ENCODE results near the gene SKIC2.

The SKIC2 gene

GRCh38 chr6:31945507-31946369 lies 13.2 kb upstream of the SKIC2 start, which contains the start of gene CFB:
TSS of gene CFB (plus strand) at chr6:31946095. CDS start at chr6:31946222, 127 bp downstream.
- peak; percentile 68 for DNase-seq (ENCODE audit: low read depth, low spot score)

- no peak for DNase-seq (ENCODE audit: low read depth, low spot score)
These were observed 12.5 kb upstream of the SKIC2 start for GRCh38 chr6:31946370-31946885.

DNA sequence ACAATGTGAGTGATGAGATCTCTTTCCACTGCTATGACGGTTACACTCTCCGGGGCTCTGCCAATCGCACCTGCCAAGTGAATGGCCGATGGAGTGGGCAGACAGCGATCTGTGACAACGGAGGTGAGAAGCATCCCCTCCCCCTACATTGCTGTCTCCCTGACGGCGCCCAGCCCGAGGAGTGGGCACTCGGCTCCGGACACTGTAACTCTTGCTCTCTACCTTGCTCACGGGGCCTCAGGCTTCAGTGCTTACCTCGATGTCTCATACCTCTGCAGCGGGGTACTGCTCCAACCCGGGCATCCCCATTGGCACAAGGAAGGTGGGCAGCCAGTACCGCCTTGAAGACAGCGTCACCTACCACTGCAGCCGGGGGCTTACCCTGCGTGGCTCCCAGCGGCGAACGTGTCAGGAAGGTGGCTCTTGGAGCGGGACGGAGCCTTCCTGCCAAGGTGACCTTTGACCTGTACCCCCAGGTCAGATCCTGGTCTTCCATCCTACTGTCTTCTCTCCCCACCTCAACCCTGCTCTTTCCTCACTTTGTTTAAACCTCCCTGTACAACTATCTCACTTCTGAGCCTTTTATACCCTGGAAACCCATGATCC lies 11.8 kb upstream of the SKIC2 start:
- no peak for DNase-seq (ENCODE audit: low read depth, low spot score)

DNA sequence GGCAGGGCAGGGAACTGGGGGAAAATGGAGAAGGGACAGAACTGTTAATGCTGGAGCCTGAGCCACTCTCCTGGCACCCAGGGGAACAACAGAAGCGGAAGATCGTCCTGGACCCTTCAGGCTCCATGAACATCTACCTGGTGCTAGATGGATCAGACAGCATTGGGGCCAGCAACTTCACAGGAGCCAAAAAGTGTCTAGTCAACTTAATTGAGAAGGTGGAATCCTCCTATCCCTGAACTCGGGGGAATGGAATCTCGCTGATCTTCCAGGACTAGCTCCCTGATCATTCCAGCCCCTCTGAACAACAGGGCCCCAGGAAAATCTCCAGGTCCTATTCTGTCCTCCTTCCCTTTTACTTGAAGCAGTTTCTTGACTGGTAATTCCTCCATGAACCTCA lies 11.1 kb upstream of the SKIC2 start:
- DNase-seq (ENCODE audit: low read depth, low spot score), result no peak

- no peak for DNase-seq (ENCODE audit: low read depth, low spot score)
These were observed 10.7 kb upstream of the SKIC2 start for GRCh38 chr6:31948306-31948705.

DNA sequence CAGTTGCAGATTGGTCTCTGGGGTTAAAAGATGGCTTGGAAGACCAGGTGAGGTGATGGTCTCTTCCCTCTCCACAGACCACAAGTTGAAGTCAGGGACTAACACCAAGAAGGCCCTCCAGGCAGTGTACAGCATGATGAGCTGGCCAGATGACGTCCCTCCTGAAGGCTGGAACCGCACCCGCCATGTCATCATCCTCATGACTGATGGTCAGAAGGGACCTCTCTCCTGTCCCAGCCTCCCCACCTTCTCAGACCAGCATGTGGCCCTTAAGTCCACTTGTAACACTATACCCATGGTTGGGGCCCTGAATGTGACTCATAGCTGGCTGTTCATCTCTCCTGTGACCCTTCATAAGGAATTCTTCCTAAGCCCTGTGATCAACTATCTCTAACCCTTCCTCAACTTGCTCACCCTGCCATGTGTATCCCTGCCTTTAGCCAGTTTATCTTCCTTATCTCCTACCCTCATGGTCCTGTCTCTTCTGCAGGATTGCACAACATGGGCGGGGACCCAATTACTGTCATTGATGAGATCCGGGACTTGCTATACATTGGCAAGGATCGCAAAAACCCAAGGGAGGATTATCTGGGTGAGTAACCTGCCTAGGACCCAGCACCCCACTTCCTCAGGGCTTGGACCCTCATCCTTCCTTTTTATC lies 10.1 kb upstream of the SKIC2 start:
- no peak for DNase-seq (ENCODE audit: low read depth, low spot score)

GRCh38 chr6:31949926-31950548 lies 8.9 kb upstream of the SKIC2 start:
- DNase-seq (ENCODE audit: low read depth, low spot score), result no peak

DNA sequence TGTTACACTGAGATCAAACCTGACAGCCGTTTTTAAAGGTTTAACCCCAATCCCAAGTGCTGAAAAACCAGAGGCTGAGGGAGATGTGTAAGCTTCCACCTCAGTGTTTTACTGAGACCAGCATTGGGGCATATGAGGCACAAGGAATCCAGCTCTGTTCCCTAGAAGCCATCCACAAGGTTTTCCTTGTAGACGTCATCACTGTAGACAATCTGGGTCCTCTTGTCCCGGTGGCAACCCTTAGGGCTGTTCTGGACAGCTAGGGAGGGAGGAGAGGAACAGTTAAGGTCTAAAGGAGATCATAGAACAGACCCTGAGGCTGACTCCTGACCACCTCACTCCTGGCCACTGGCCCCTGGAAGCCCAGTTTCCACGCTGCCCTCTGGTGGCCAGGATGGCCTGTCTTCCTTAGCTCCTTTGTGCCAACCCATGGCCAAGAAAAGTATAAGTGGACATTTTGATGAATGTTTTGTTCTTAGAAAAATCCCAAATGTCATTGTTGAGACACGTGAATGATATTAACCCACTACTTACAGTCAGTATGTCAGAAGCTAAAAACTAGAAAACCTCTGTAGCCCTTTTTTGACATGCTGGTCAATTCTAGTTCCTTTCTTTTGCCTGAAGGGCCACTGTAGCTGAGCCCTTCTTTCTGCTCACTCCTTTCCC lies 6.7 kb upstream of the SKIC2 start:
- DNase-seq (ENCODE audit: low read depth, low spot score), result peak; percentile 71

GRCh38 chr6:31952890-31953289 lies 6.1 kb upstream of the SKIC2 start:
- DNase-seq (ENCODE audit: low read depth, low spot score), result no peak

GRCh38 chr6:31954511-31954910 lies 4.5 kb upstream of the SKIC2 start:
- no peak for DNase-seq (ENCODE audit: low read depth, low spot score)

GRCh38 chr6:31956796-31957195 lies 2.2 kb upstream of the SKIC2 start:
- DNase-seq (ENCODE audit: low read depth, low spot score), result no peak

DNA sequence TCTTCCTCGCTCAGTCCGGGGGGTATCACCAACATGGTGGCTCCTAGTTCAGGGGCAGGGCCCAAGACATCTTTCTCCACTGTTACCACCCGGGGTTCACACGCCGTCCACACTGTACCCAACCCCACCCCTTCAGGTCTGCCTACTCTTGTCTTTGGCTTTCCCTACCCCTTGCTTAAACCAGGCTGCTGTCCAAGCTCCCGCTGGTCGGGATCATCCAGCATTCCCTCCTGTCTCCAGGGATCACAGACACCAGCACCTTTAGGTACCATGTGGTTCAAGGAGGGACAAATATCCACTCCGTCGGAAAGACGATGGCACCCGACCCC lies 599 bp upstream of the SKIC2 start:
- no peak for DNase-seq (ENCODE audit: low read depth, low spot score)

GRCh38 chr6:31961616-31962015 lies 2.6 kb downstream of the SKIC2 start:
- DNase-seq (ENCODE audit: low read depth, low spot score), result no peak

GRCh38 chr6:31963921-31964320 lies 4.9 kb downstream of the SKIC2 start:
- no peak for DNase-seq (ENCODE audit: low read depth, low spot score)

DNA sequence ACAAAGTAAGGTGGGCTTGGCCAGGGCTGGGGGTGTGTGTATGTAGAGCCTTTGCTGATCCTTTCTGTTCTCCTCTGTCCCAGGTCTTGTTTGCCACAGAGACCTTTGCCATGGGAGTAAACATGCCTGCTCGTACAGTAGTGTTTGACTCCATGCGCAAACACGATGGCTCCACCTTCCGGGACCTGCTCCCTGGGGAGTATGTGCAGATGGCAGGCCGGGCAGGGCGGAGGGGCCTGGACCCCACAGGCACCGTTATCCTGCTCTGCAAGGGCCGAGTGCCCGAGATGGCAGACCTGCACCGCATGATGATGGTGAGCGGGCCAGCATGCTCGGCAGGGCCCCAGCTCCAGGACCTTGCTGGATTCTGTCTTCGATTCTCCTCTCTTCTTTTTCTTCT lies 6.7 kb downstream of the SKIC2 start:
- DNase-seq (ENCODE audit: low read depth, low spot score), result no peak

DNA sequence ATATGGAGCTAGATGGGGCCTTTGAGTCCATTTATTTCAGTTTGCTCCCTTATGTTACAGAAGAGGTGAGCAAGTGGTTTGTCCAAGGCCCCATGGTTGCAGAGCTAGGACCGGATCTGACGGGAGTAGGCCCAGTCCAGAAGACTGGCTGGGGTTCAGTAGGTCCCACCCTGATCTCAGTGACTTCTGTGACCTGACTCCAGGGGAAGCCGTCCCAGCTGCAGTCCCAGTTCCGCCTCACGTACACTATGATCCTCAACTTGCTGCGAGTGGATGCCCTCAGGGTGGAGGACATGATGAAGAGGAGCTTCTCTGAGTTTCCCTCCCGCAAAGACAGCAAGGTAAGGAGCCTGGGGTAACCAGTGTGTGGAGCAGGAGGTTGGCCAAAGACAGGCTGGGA lies 7.5 kb downstream of the SKIC2 start:
- no peak for DNase-seq (ENCODE audit: low read depth, low spot score)

GRCh38 chr6:31966997-31967925 lies 8.3 kb downstream of the SKIC2 start:
- no peak for DNase-seq (ENCODE audit: low read depth, low spot score)

- no peak for DNase-seq (ENCODE audit: low read depth, low spot score)
These were observed 8.9 kb downstream of the SKIC2 start for GRCh38 chr6:31967926-31968320.

DNA sequence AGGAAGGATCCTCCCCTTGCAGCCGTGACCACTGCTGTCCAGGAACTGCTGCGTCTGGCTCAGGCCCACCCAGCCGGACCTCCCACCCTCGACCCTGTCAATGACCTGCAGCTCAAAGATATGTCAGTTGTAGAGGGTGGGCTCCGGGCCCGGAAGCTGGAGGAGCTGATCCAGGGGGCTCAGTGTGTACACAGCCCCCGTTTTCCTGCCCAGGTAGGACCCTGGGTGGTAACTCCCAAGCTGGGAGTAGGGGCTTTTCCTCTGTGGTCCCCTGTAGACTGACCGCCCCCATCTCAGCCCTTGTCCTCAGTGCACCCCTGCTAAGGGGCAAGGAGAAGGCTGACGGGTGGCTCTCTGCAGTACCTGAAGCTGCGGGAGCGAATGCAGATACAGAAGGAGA lies 9.4 kb downstream of the SKIC2 start:
- DNase-seq (ENCODE audit: low read depth, low spot score), result no peak
